H1 (cell line): ENCODE results near the gene SENP1. TPM values are rescaled to one million over a fixed set of nuclear protein-coding genes. Genes with fewer than 3 reads are reported as not detected.

Experiments used
- CTCF ChIA-PET: fragments of 300-600 bp; sonication (Branson Sonifier 250); formaldehyde crosslinking; loops from one replicate; lab custom pipeline; 2021; ENCODE audit not compliant: partially characterized antibody; lab: Charles Lee
- POLR2A ChIA-PET: fragments of 300-600 bp; sonication (Branson Sonifier 250); formaldehyde crosslinking; loops from one replicate; lab custom pipeline; 2021; ENCODE audit warnings: inconsistent platforms; ENCODE audit not compliant: partially characterized antibody; lab: Charles Lee
- DNase-seq, 2 experiments: peaks; one replicate each; pipeline versions ENCODE4 v3.0.0 to v3.0.0-alpha.2; 2010 to 2022; ENCODE audit warnings: low spot score in 2 of 2, low read depth in 1 of 2, mixed read lengths in 1 of 2
- FAIRE-seq: peaks from 2 replicates; lab custom pipeline; 2011; peaks lifted over from hg19 to GRCh38; lab: Jason Lieb, UNC
- H2AFZ ChIP-seq: 2 replicates; pipeline ENCODE4 v1.8.1; 2012; ENCODE audit warnings: low read length, inconsistent platforms
- H2AK5ac ChIP-seq: 2 replicates; pipeline ENCODE4 v1.6.1; 2013; ENCODE audit warnings: low read depth, low read length
- H2BK120ac ChIP-seq: replicated peaks from 2 replicates; pipeline ENCODE3; 2013; ENCODE audit warnings: low read depth, low read length, inconsistent platforms
- H2BK12ac ChIP-seq: 2 replicates; pipeline ENCODE4 v1.6.1; 2013; ENCODE audit warnings: low read depth, low read length
- H2BK15ac ChIP-seq: 2 replicates; pipeline ENCODE4 v1.6.1; 2013; ENCODE audit warnings: low read length
- H2BK20ac ChIP-seq: 2 replicates; pipeline ENCODE4 v1.6.1; 2013; ENCODE audit warnings: low read length
- H2BK5ac ChIP-seq: 2 replicates; pipeline ENCODE4 v1.6.1; 2013; ENCODE audit warnings: low read depth, low read length
- H3K14ac ChIP-seq: 2 replicates; pipeline ENCODE4 v1.6.1; 2013; ENCODE audit warnings: inconsistent platforms; ENCODE audit not compliant: insufficient read length
- H3K18ac ChIP-seq: 2 replicates; pipeline ENCODE4 v1.6.1; 2013; ENCODE audit warnings: low read length; ENCODE audit errors: extremely low read depth
- H3K23ac ChIP-seq: 2 replicates; pipeline ENCODE4 v1.6.1; 2013; ENCODE audit warnings: inconsistent platforms; ENCODE audit not compliant: insufficient read length
- H3K23me2 ChIP-seq: 2 replicates; pipeline ENCODE4 v1.6.1; 2013; ENCODE audit warnings: low read depth, low read length
- H3K27ac ChIP-seq: 2 replicates; pipeline ENCODE4 v1.6.1; 2011; ENCODE audit warnings: low read depth, low read length, inconsistent platforms
- H3K27me3 ChIP-seq, 4 experiments: replicated peaks in 1 of 4; 1 replicate in 1 of 4; 2 replicates in 3 of 4; pipeline versions ENCODE4 v1.6.1 to v1.8.1; 2011 to 2013; ENCODE audit warnings: low read length in 3 of 4, mild to moderate bottlenecking in 3 of 4, inconsistent platforms in 2 of 4, mixed read lengths in 2 of 4, moderate library complexity in 1 of 4; ENCODE audit not compliant: control insufficient read depth in 3 of 4, insufficient read depth in 3 of 4; ENCODE audit errors: extremely low read depth in 1 of 4
- H3K36me3 ChIP-seq, 4 experiments: 2 replicates each; pipeline versions ENCODE4 v1.6.1 to v1.8.1; 2011 to 2013; ENCODE audit warnings: mild to moderate bottlenecking in 4 of 4, low read length in 3 of 4, moderate library complexity in 2 of 4, control low read depth in 1 of 4, inconsistent platforms in 1 of 4; ENCODE audit not compliant: insufficient read depth in 4 of 4, control insufficient read depth in 2 of 4
- H3K4ac ChIP-seq: replicated peaks from 2 replicates; pipeline ENCODE3; 2013; ENCODE audit warnings: low read length, low read depth, mixed read lengths, inconsistent platforms; ENCODE audit not compliant: insufficient read length
- H3K4me1 ChIP-seq, 4 experiments: replicated peaks in 1 of 4; 1 replicate in 1 of 4; 2 replicates in 3 of 4; pipeline versions ENCODE4 v1.6.1 to v1.8.1; 2011 to 2013; ENCODE audit warnings: low read length in 3 of 4, inconsistent platforms in 2 of 4, mixed read lengths in 1 of 4; ENCODE audit not compliant: insufficient read depth in 4 of 4, control insufficient read depth in 3 of 4
- H3K4me2 ChIP-seq, 2 experiments: 2 replicates each; pipeline versions ENCODE4 v1.6.1 to v1.8.1; 2011 to 2013; ENCODE audit warnings: low read depth in 2 of 2, low read length in 2 of 2, control low read depth in 1 of 2, inconsistent platforms in 1 of 2, mild to moderate bottlenecking in 1 of 2; ENCODE audit not compliant: insufficient read depth in 1 of 2
- H3K4me3 ChIP-seq, 4 experiments: fragments of 200-600, 300-600 bp in 1 of 4; sonication (generic), shearing (Covaris generic), sonication (Bioruptor Twin) in 1 of 4; 2 replicates each; pipeline versions ENCODE4 v1.5.1 to v1.8.1; 2011 to 2016; ENCODE audit warnings: low read length in 4 of 4, low read depth in 3 of 4, control low read depth in 2 of 4, inconsistent platforms in 2 of 4, mild to moderate bottlenecking in 2 of 4, mixed read lengths in 1 of 4, moderate library complexity in 1 of 4; ENCODE audit not compliant: insufficient read depth in 2 of 4; ENCODE audit errors: extremely low read depth in 1 of 4
- H3K56ac ChIP-seq: replicated peaks from 2 replicates; pipeline ENCODE3; 2013; ENCODE audit warnings: low read depth, mild to moderate bottlenecking, mixed read lengths, low read length, inconsistent platforms; ENCODE audit not compliant: insufficient read length
- H3K79me1 ChIP-seq: 2 replicates; pipeline ENCODE4 v1.6.1; 2013; ENCODE audit warnings: low read depth, low read length, control low read depth
- H3K79me2 ChIP-seq, 2 experiments: 2 replicates each; pipeline versions ENCODE4 v1.6.1 to v1.8.1; 2012 to 2013; ENCODE audit warnings: low read length in 2 of 2, mild to moderate bottlenecking in 2 of 2, inconsistent platforms in 1 of 2; ENCODE audit not compliant: insufficient read depth in 2 of 2, control insufficient read depth in 1 of 2
- H3K9ac ChIP-seq, 4 experiments: replicated peaks in 1 of 4; 1 replicate in 1 of 4; 2 replicates in 3 of 4; pipeline versions ENCODE4 v1.6.1 to v1.8.1; 2011 to 2013; ENCODE audit warnings: low read depth in 3 of 4, low read length in 3 of 4, control low read depth in 2 of 4, mild to moderate bottlenecking in 2 of 4, moderate library complexity in 2 of 4, inconsistent platforms in 1 of 4; ENCODE audit errors: extremely low read depth in 1 of 4
- H3K9me3 ChIP-seq, 2 experiments: 2 replicates each; pipeline versions ENCODE4 v1.6.1 to v1.8.1; 2012 to 2013; ENCODE audit warnings: mild to moderate bottlenecking in 2 of 2, moderate library complexity in 2 of 2, control low read depth in 1 of 2, inconsistent platforms in 1 of 2, low read depth in 1 of 2, low read length in 1 of 2, mixed read lengths in 1 of 2; ENCODE audit not compliant: insufficient read depth in 2 of 2
- H4K20me1 ChIP-seq, 2 experiments: replicated peaks in 1 of 2; 2 replicates each; pipeline versions ENCODE3 to v1.8.1; 2011 to 2013; ENCODE audit warnings: inconsistent platforms in 2 of 2, low read length in 2 of 2, mild to moderate bottlenecking in 1 of 2; ENCODE audit not compliant: insufficient read depth in 2 of 2, control insufficient read depth in 1 of 2
- H4K5ac ChIP-seq: 2 replicates; pipeline ENCODE4 v1.6.1; 2013; ENCODE audit warnings: low read length, low read depth, mixed read lengths, inconsistent platforms; ENCODE audit not compliant: insufficient read length
- H4K8ac ChIP-seq: 2 replicates; pipeline ENCODE4 v1.8.0; 2013; ENCODE audit warnings: mild to moderate bottlenecking, moderate library complexity, low read length, inconsistent platforms; ENCODE audit not compliant: insufficient read depth; ENCODE audit errors: extremely low read depth
- H4K91ac ChIP-seq: replicated peaks from 2 replicates; pipeline ENCODE3; 2013; ENCODE audit warnings: low read length, mixed read lengths, inconsistent platforms; ENCODE audit not compliant: insufficient read length
- BRCA1 ChIP-seq: IDR thresholded peaks from 2 replicates; pipeline ENCODE4 v1.6.1; 2012; ENCODE audit warnings: low read depth, low read length, improper control_type of control experiment
- CBX8 ChIP-seq: fragments of 300-800, 300-1000 bp; sonication (generic); IDR thresholded peaks from 2 replicates; pipeline ENCODE4 v1.7.1; 2016; ENCODE audit warnings: low read depth, low read length, borderline replicate concordance
- CEBPB ChIP-seq: IDR thresholded peaks from 2 replicates; pipeline ENCODE4 v1.6.1; 2012; ENCODE audit warnings: low read depth, low read length
- CTBP2 ChIP-seq: IDR thresholded peaks from 2 replicates; pipeline ENCODE4 v1.7.0; 2011; ENCODE audit warnings: borderline replicate concordance, mild to moderate bottlenecking, moderate library complexity, mixed read lengths, low read length; ENCODE audit not compliant: insufficient read depth, insufficient read length
- JUND ChIP-seq: IDR thresholded peaks from 2 replicates; pipeline ENCODE4 v1.6.1; 2011; ENCODE audit warnings: mild to moderate bottlenecking, improper control_type of control experiment, low read length
- KDM5A ChIP-seq: fragments of 200-600 bp; IDR thresholded peaks from 2 replicates; pipeline ENCODE4 v1.7.1; 2012; ENCODE audit warnings: mild to moderate bottlenecking, low read length, inconsistent platforms, mixed read lengths
- POU5F1 ChIP-seq: IDR thresholded peaks from 2 replicates; pipeline ENCODE4 v1.6.1; 2011; ENCODE audit warnings: low read depth, mild to moderate bottlenecking, low read length, moderate library complexity
- RNF2 ChIP-seq: fragments of 200-900, 300-1000 bp; sonication (generic); IDR thresholded peaks from 2 replicates; pipeline ENCODE4 v1.7.1; 2016; ENCODE audit warnings: borderline replicate concordance, low read depth, mild to moderate bottlenecking, antibody characterized with exemption, low read length; ENCODE audit not compliant: poor library complexity, severe bottlenecking; ENCODE audit errors: missing control alignments
- SUZ12 ChIP-seq: fragments of 200-600 bp; sonication (generic); IDR thresholded peaks from 2 replicates; pipeline ENCODE4 v1.6.1; 2012; ENCODE audit warnings: mild to moderate bottlenecking, inconsistent platforms, low read length, moderate library complexity, mixed read lengths
- TAF1 ChIP-seq: IDR thresholded peaks from 2 replicates; pipeline ENCODE4 v1.6.1; 2011; ENCODE audit warnings: mild to moderate bottlenecking, low read depth, low read length
- TBP ChIP-seq: IDR thresholded peaks from 2 replicates; pipeline ENCODE4 v1.6.1; 2011; ENCODE audit warnings: low read depth, low read length, improper control_type of control experiment
- ZNF274 ChIP-seq: IDR thresholded peaks from 2 replicates; pipeline ENCODE4 v1.7.0; 2012; ENCODE audit warnings: low read length, borderline replicate concordance; ENCODE audit errors: extremely low read depth
- WGBS, 2 experiments: shearing (Covaris generic) in 1 of 2; methylation state at CpG; one replicate each; pipeline versions ENCODE4 v1.1.6 to v1.1.7; 2013 to 2015; ENCODE audit warnings: low lambda C conversion rate in 2 of 2, mixed read lengths in 2 of 2, inconsistent platforms in 1 of 2, low coverage in 1 of 2, missing lambda C conversion rate in 1 of 2; ENCODE audit not compliant: insufficient replicate concordance in 2 of 2, insufficient coverage in 1 of 2, insufficient read length in 1 of 2; ENCODE audit errors: extremely low coverage in 1 of 2, missing lambda C conversion rate in 1 of 2; 5-methylcytosine and 5-hydroxymethylcytosine counted together
- polyA plus RNA-seq, 7 experiments: library from polyadenylated mRNA; depleted of rRNA in 3 of 7; stranded (reverse) in 5 of 7; unstranded in 2 of 7; fragments of >200 nt in 5 of 7; fragments of 200-250 nt in 2 of 7; gene quantifications; 1 replicate in 5 of 7; 2 replicates in 1 of 7; 4 replicates in 1 of 7; pipeline versions ENCODE4 v1.2.1 to v1.2.3, GENCODE V29; 2011 to 2013; ENCODE audit warnings: missing spikeins in 2 of 7, mixed read lengths in 2 of 7
- total RNA-seq: library from RNA; stranded (reverse); fragmentation: NEBNext Ultra II Directional; extraction: Animal tissue kit (Norgen Biotek cat#: 25700); gene quantifications from 2 replicates; pipeline ENCODE4 v1.2.1, GENCODE V29; 2021
- TF ChIP-seq, protein P1 (sequence below): IDR thresholded peaks from 2 replicates; pipeline ENCODE4 v1.6.1; 2011; ENCODE audit warnings: low read length, improper control_type of control experiment

Gene SENP1
- total and polyA plus RNA-seq, 2 of the 8 experiments (the other 6 are each of a cell fraction or from before 2014, with no cell fraction given), result 14.2 to 31.5 TPM

- no peak overlapping the region for H4K8ac ChIP-seq
- ChIA-PET CTCF (interaction anchor here (0.8 to 3.2 kb wide), 6 partner anchors 8 to 42 kb away, joined by 3 to 8 read pairs (median 4); no protein-coding TSS in a partner anchor), POLR2A (no interaction called here)
- no peak overlapping the region for H3K18ac ChIP-seq
- no peak overlapping the region for H2BK120ac ChIP-seq
- H3K36me3 ChIP-seq, result no peaks in the 10 kb centered on the region
- H2AK5ac ChIP-seq, result no peak overlapping the region
- H2BK5ac ChIP-seq, result no peak overlapping the region
- H4K5ac ChIP-seq, result no peak overlapping the region
- no peak overlapping the region for H3K27ac ChIP-seq
- no peak overlapping the region for H4K91ac ChIP-seq
- H3K4me2 ChIP-seq, result no peak overlapping the region
- H3K9ac ChIP-seq, result no peak overlapping the region
- H3K23me2 ChIP-seq, result peaks cover 2% of the 10 kb centered on the region; the same call in 1 of the 2 replicates
- DNase-seq (no peak), FAIRE-seq (no peak)
- H2BK15ac ChIP-seq, result no peak overlapping the region
- H3K4ac ChIP-seq, result no peak overlapping the region
- no peak overlapping the region for H3K14ac ChIP-seq
- H3K23ac ChIP-seq, result no peak overlapping the region
- no peak overlapping the region for H3K4me3 ChIP-seq
- H2AFZ ChIP-seq, result no peak overlapping the region
- H2BK20ac ChIP-seq, result no peak overlapping the region
- H3K79me2 ChIP-seq, result no peaks in the 10 kb centered on the region
- H3K27me3 ChIP-seq, result peaks cover 13 to 65% (median 55%) of the 10 kb centered on the region in 4 experiments
- no peak overlapping the region for H2BK12ac ChIP-seq
- 100% methylated on average over 1 of the region's 1 CpG; no CpG with 5 or more reads in 1 of the 2 experiments for WGBS, 2 experiments
- no peak overlapping the region for H3K56ac ChIP-seq
- no peaks in the 10 kb centered on the region for H3K79me1 ChIP-seq
- H4K20me1 ChIP-seq, result no peaks in the 10 kb centered on the region
- H3K4me1 ChIP-seq, result peaks cover 11 to 25% (median 17%) of the 10 kb centered on the region in 4 experiments
- H3K9me3 ChIP-seq, result no peaks in the 10 kb centered on the region
- TF ChIP-seq POU5F1, result no peak
- no peak for TF ChIP-seq CEBPB
- TF ChIP-seq, protein P1, sequence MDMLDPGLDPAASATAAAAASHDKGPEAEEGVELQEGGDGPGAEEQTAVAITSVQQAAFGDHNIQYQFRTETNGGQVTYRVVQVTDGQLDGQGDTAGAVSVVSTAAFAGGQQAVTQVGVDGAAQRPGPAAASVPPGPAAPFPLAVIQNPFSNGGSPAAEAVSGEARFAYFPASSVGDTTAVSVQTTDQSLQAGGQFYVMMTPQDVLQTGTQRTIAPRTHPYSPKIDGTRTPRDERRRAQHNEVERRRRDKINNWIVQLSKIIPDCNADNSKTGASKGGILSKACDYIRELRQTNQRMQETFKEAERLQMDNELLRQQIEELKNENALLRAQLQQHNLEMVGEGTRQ, result no peak
- no peak for TF ChIP-seq KDM5A
- no peak for TF ChIP-seq ZNF274
- TF ChIP-seq TBP, result no peak
- no peak for TF ChIP-seq CTBP2
- no peak for TF ChIP-seq RNF2
- no peak for TF ChIP-seq SUZ12
- TF ChIP-seq BRCA1, result no peak
- no peak for TF ChIP-seq JUND
- no peak for TF ChIP-seq CBX8
- TF ChIP-seq TAF1, result no peak
Measured at GRCh38 chr12:48033451-48033850, 72.4 kb downstream of the SENP1 start.
